HEK293 (cell line): ENCODE measurements around the gene DPH6.

Experiments
- CTCF ChIP-seq: fragments of 450-650 bp; formaldehyde crosslinking; IDR thresholded peaks from 2 replicates; pipeline ENCODE4 v1.5.1; 2016; ENCODE audit warnings: missing biosample characterization, missing genetic modification characterization
- ELK4 ChIP-seq: IDR thresholded peaks from 2 replicates; pipeline ENCODE4 v1.6.1; 2011; ENCODE audit warnings: mild to moderate bottlenecking, low read depth, low read length, borderline replicate concordance
- HOXA7 ChIP-seq: sonication (generic); formaldehyde crosslinking; IDR thresholded peaks from 2 replicates; pipeline ENCODE4 v1.8.1; 2022; ENCODE audit warnings: missing genetic modification reagents, borderline replicate concordance
- HOXD13 ChIP-seq: sonication (generic); formaldehyde crosslinking; IDR thresholded peaks from 2 replicates; pipeline ENCODE4 v1.8.0; 2022; ENCODE audit warnings: missing genetic modification reagents, borderline replicate concordance
- REST ChIP-seq: fragments of 450-650 bp; formaldehyde crosslinking; IDR thresholded peaks from 2 replicates; pipeline ENCODE4 v1.5.1; 2016; ENCODE audit warnings: missing biosample characterization, missing genetic modification characterization
- YY1 ChIP-seq: fragments of 450-650 bp; formaldehyde crosslinking; IDR thresholded peaks from 2 replicates; pipeline ENCODE4 v1.5.1; 2018; ENCODE audit warnings: missing biosample characterization, missing genetic modification characterization
- ZNF274 ChIP-seq, 2 experiments: fragments of 200-500 bp in 1 of 2; fragments of 450-650 bp in 1 of 2; sonication (Bioruptor generic) in 1 of 2; formaldehyde crosslinking in 1 of 2; IDR thresholded peaks; 2 replicates each; pipeline versions ENCODE4 v1.5.1 to v1.6.1; 2014 to 2016; ENCODE audit warnings: borderline replicate concordance in 1 of 2, inconsistent platforms in 1 of 2, low read length in 1 of 2, missing biosample characterization in 1 of 2, missing genetic modification characterization in 1 of 2

- TF ChIP-seq HOXD13 (CRISPR knock-in tag) = no peak
- no peak for TF ChIP-seq CTCF
- TF ChIP-seq YY1 (tag by site-specific recombination) = no peak
- no peak for TF ChIP-seq ZNF274 (IDR thresholded peaks at IDR 0.05; ENCODE audit: low read length)
- TF ChIP-seq ZNF274 (tag by site-specific recombination; IDR thresholded peaks at IDR 0.05; ENCODE audit: borderline replicate concordance) = no peak
- no peak for TF ChIP-seq REST (tag by site-specific recombination)
- no peak for TF ChIP-seq HOXA7 (CRISPR knock-in tag)
- no peak for TF ChIP-seq ELK4
Measured at GRCh38 chr15:35557012-35557411, 11.0 kb upstream of the DPH6 start.
